Keratinocyte (primary cell): ENCODE results near the gene SMCO1.

Experiments
- EZH2 ChIP-seq: IDR thresholded peaks from one replicate; pipeline ENCODE4 v1.6.1; 2012; ENCODE audit warnings: inconsistent platforms, mild to moderate bottlenecking, low read length, moderate library complexity
- TF ChIP-seq, protein P1 (sequence below), 3 experiments: IDR thresholded peaks in 1 of 3; conservative IDR thresholded peaks in 1 of 3; optimal IDR thresholded peaks in 1 of 3; 2 replicates in 2 of 3; 3 replicates in 1 of 3; pipeline versions ENCODE3 to v1.5.1; 2011; ENCODE audit warnings: low read length in 3 of 3, mild to moderate bottlenecking in 3 of 3, moderate library complexity in 2 of 3, control low read depth in 1 of 3, inconsistent platforms in 1 of 3; ENCODE audit not compliant: insufficient read depth in 2 of 3; ENCODE audit errors: extremely low read depth in 1 of 3

DNA sequence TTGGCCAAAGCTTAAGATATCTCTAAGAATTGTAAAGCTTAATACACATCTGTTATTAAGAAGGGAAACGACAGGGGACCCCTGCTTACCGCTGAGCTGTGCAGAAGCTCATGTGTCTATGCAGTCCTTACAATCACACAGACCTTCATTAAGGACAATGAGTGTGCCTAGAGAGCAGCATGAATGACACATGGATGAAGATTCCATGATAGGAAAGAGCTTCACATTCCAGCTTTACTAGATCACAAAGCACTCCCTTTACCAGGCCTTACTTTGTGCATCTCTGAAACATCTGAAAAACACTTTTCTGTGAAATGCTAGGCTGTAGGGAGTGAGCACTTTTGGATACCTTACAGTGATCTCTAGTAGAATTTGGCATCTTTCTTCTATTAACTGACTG lies 43.6 kb downstream of the SMCO1 start:
- TF ChIP-seq EZH2, result no peak
- TF ChIP-seq, protein P1, sequence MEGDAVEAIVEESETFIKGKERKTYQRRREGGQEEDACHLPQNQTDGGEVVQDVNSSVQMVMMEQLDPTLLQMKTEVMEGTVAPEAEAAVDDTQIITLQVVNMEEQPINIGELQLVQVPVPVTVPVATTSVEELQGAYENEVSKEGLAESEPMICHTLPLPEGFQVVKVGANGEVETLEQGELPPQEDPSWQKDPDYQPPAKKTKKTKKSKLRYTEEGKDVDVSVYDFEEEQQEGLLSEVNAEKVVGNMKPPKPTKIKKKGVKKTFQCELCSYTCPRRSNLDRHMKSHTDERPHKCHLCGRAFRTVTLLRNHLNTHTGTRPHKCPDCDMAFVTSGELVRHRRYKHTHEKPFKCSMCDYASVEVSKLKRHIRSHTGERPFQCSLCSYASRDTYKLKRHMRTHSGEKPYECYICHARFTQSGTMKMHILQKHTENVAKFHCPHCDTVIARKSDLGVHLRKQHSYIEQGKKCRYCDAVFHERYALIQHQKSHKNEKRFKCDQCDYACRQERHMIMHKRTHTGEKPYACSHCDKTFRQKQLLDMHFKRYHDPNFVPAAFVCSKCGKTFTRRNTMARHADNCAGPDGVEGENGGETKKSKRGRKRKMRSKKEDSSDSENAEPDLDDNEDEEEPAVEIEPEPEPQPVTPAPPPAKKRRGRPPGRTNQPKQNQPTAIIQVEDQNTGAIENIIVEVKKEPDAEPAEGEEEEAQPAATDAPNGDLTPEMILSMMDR (optimal IDR thresholded peaks at IDR 0.05 in 1 of 3, IDR thresholded peaks at IDR 0.05 in 1 of 3, conservative IDR thresholded peaks at IDR 0.05 in 1 of 3; ENCODE audit: extremely low read depth in 1 of 3, insufficient read depth in 2 of 3, low read length in 3 of 3), result no peak
